Measurements from ENCODE around the gene SPTAN1. TPM values are rescaled to one million over a fixed set of nuclear protein-coding genes. Genes with fewer than 3 reads are reported as not detected.

Gene SPTAN1
- total and polyA plus RNA-seq, 2 experiments from 2014 or later, result 108 to 195 TPM

DNA sequence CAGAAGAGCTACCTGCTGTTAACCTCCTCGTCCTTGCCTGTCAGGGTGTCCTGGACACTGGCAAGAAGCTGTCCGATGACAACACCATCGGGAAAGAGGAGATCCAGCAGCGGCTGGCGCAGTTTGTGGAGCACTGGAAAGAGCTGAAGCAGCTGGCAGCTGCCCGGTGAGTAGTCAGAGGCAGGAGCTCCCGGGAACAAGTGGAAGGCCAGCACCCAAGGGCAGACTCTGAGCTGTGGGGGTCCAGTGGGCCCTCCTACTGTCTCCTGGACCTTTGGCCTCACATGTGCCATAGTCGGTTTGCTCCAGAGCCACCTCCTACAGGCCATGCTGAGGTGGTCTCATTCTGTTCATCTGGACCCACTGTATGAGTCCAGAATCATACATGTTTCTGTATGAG lies 65.6 kb downstream of the SPTAN1 start:
- Histone ChIP-seq H3K27ac (ENCODE audit: low read depth) (no peak overlapping the region), H4K20me1 (replicated peaks; ENCODE audit: insufficient read depth) (peaks cover 2% of the 10 kb centered on the region; the same call in 1 of the 2 replicates), H3F3A (replicated peaks; ENCODE audit: low read depth) (0 out of 2 replicates have a peak, but pooled peaks cover 7% of the 10 kb centered on the region), H3K4me2 (no peak overlapping the region), H3K79me2 (replicated peaks; ENCODE audit: insufficient read depth) (no peaks in the 10 kb centered on the region), H3K9me2 (ENCODE audit: insufficient read depth) (no peaks in the 10 kb centered on the region), H3K4me1 (ENCODE audit: insufficient read depth) (no peaks in the 10 kb centered on the region), H3K4me3 (no peak overlapping the region), H3K27me3 (ENCODE audit: insufficient read depth) (no peaks in the 10 kb centered on the region), H3K36me3 (ENCODE audit: insufficient read depth) (peaks cover 77% of the 10 kb centered on the region), H2AFZ (no peak overlapping the region)
- TF ChIP-seq NANOG (IDR thresholded peaks at IDR 0.05; ENCODE audit: borderline replicate concordance) (no peak), ZNF114 (CRISPR knock-in tag; IDR thresholded peaks at IDR 0.05) (no peak), EZH2phosphoT487 (IDR thresholded peaks at IDR 0.05; ENCODE audit: unreplicated experiment) (no peak), CREB1 (CRISPR knock-in tag; IDR thresholded peaks at IDR 0.05; ENCODE audit: low read depth) (no peak), ETS1 (IDR thresholded peaks at IDR 0.05) (no peak)
- peaks cover 4% of the 10 kb centered on the region for H3K27me3 Mint-ChIP-seq (ENCODE audit: insufficient read depth, low read depth, poor library complexity)
- no peak overlapping the region for H3K4me3 Mint-ChIP-seq
- H3K9me3 Mint-ChIP-seq, result no peaks in the 10 kb centered on the region
- no peaks in the 10 kb centered on the region for H3K4me1 Mint-ChIP-seq
- DNase-seq (ENCODE audit: low spot score) (no peak), ATAC-seq (no peak)
- no peak overlapping the region for H3K27ac Mint-ChIP-seq
- peaks cover 86% of the 10 kb centered on the region for H3K36me3 Mint-ChIP-seq (ENCODE audit: low read depth)

- DNase-seq (ENCODE audit: low spot score) (no peak), ATAC-seq (no peak)
- Histone ChIP-seq H3K36me3 (ENCODE audit: insufficient read depth) (peaks cover 70% of the 10 kb centered on the region), H3K4me3 (no peak overlapping the region), H3K4me2 (no peak overlapping the region), H3F3A (replicated peaks; ENCODE audit: low read depth) (0 out of 2 replicates have a peak, but pooled peaks cover 4% of the 10 kb centered on the region), H2AFZ (no peak overlapping the region), H3K9me2 (ENCODE audit: insufficient read depth) (no peaks in the 10 kb centered on the region), H4K20me1 (replicated peaks; ENCODE audit: insufficient read depth) (peaks cover 2% of the 10 kb centered on the region; the same call in 1 of the 2 replicates), H3K27me3 (ENCODE audit: insufficient read depth) (no peaks in the 10 kb centered on the region), H3K79me2 (replicated peaks; ENCODE audit: insufficient read depth) (no peaks in the 10 kb centered on the region), H3K27ac (ENCODE audit: low read depth) (no peak overlapping the region), H3K4me1 (ENCODE audit: insufficient read depth) (no peaks in the 10 kb centered on the region)
- Mint-ChIP-seq H3K27me3 (ENCODE audit: insufficient read depth, low read depth, poor library complexity) (peaks cover 4% of the 10 kb centered on the region), H3K4me1 (no peaks in the 10 kb centered on the region), H3K4me3 (no peak overlapping the region), H3K27ac (no peak overlapping the region), H3K36me3 (ENCODE audit: low read depth) (peaks cover 76% of the 10 kb centered on the region), H3K9me3 (no peaks in the 10 kb centered on the region)
- TF ChIP-seq POLR2AphosphoS5 (IDR thresholded peaks at IDR 0.05; ENCODE audit: low read depth), result no peak
- no peak for TF ChIP-seq ZNF331 (CRISPR knock-in tag; IDR thresholded peaks at IDR 0.05; ENCODE audit: low read depth)
- TF ChIP-seq ETS1 (IDR thresholded peaks at IDR 0.05), result no peak
- no peak for TF ChIP-seq CREB1 (CRISPR knock-in tag; IDR thresholded peaks at IDR 0.05; ENCODE audit: low read depth)
- TF ChIP-seq, protein P1, sequence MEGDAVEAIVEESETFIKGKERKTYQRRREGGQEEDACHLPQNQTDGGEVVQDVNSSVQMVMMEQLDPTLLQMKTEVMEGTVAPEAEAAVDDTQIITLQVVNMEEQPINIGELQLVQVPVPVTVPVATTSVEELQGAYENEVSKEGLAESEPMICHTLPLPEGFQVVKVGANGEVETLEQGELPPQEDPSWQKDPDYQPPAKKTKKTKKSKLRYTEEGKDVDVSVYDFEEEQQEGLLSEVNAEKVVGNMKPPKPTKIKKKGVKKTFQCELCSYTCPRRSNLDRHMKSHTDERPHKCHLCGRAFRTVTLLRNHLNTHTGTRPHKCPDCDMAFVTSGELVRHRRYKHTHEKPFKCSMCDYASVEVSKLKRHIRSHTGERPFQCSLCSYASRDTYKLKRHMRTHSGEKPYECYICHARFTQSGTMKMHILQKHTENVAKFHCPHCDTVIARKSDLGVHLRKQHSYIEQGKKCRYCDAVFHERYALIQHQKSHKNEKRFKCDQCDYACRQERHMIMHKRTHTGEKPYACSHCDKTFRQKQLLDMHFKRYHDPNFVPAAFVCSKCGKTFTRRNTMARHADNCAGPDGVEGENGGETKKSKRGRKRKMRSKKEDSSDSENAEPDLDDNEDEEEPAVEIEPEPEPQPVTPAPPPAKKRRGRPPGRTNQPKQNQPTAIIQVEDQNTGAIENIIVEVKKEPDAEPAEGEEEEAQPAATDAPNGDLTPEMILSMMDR (conservative IDR thresholded peaks at IDR 0.05; ENCODE audit: low read depth in 2 of 2), result no peak
- TF ChIP-seq ZNF114 (CRISPR knock-in tag; IDR thresholded peaks at IDR 0.05), result no peak
- TF ChIP-seq, protein P2, sequence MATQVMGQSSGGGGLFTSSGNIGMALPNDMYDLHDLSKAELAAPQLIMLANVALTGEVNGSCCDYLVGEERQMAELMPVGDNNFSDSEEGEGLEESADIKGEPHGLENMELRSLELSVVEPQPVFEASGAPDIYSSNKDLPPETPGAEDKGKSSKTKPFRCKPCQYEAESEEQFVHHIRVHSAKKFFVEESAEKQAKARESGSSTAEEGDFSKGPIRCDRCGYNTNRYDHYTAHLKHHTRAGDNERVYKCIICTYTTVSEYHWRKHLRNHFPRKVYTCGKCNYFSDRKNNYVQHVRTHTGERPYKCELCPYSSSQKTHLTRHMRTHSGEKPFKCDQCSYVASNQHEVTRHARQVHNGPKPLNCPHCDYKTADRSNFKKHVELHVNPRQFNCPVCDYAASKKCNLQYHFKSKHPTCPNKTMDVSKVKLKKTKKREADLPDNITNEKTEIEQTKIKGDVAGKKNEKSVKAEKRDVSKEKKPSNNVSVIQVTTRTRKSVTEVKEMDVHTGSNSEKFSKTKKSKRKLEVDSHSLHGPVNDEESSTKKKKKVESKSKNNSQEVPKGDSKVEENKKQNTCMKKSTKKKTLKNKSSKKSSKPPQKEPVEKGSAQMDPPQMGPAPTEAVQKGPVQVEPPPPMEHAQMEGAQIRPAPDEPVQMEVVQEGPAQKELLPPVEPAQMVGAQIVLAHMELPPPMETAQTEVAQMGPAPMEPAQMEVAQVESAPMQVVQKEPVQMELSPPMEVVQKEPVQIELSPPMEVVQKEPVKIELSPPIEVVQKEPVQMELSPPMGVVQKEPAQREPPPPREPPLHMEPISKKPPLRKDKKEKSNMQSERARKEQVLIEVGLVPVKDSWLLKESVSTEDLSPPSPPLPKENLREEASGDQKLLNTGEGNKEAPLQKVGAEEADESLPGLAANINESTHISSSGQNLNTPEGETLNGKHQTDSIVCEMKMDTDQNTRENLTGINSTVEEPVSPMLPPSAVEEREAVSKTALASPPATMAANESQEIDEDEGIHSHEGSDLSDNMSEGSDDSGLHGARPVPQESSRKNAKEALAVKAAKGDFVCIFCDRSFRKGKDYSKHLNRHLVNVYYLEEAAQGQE (IDR thresholded peaks at IDR 0.05; ENCODE audit: unreplicated experiment), result no peak
- no peak for TF ChIP-seq NANOG (IDR thresholded peaks at IDR 0.05; ENCODE audit: borderline replicate concordance)
- TF ChIP-seq EZH2 (IDR thresholded peaks at IDR 0.05; ENCODE audit: low read depth, unreplicated experiment), result no peak
- no peak for TF ChIP-seq JUNB (IDR thresholded peaks at IDR 0.05; ENCODE audit: unreplicated experiment)
- TF ChIP-seq STAT1 (IDR thresholded peaks at IDR 0.05; ENCODE audit: unreplicated experiment), result no peak
- no peak for TF ChIP-seq EZH2phosphoT487 (IDR thresholded peaks at IDR 0.05; ENCODE audit: unreplicated experiment)
Measured at GRCh38 chr9:128619127-128619526, 66.7 kb downstream of the SPTAN1 start.
